Right lobe of liver (tissue), 6 donors: ENCODE measurements around the gene MAL. TPM values are rescaled to one million over a fixed set of nuclear protein-coding genes. Genes with fewer than 3 reads are reported as not detected.

ENCODE experiments used
- ATAC-seq, 4 donors: fragments of 200-7000 bp; cut with Tn5 transposase; one replicate each; pipeline ENCODE4 v1.9.1; 2020; ENCODE audit warnings: mild to moderate bottlenecking in 4 of 4, moderate library complexity in 4 of 4
- DNase-seq, 3 donors: peaks; one replicate each; pipeline ENCODE4 v3.0.0-alpha.2; 2020
- H3K27ac ChIP-seq, 3 donors: fragments of 200-600 bp; one replicate each; pipeline ENCODE4 v1.8.0; 2022
- H3K27me3 ChIP-seq, 2 donors: fragments of 200-600 bp; one replicate each; pipeline ENCODE4 v1.8.0; 2022
- H3K36me3 ChIP-seq, 4 donors: fragments of 200-600 bp; sonication (generic) in 1 of 4; one replicate each; pipeline versions ENCODE4 v1.5.1 to v1.8.0; 2017 to 2022; ENCODE audit warnings: control low read depth in 1 of 4
- H3K4me1 ChIP-seq, 4 donors: fragments of 200-600 bp; sonication (generic) in 1 of 4; one replicate each; pipeline versions ENCODE4 v1.5.1 to v1.8.0; 2017 to 2022; ENCODE audit warnings: control low read depth in 1 of 4
- H3K4me3 ChIP-seq, 3 donors: fragments of 200-600 bp; one replicate each; pipeline ENCODE4 v1.8.0; 2022
- H3K9me3 ChIP-seq, 4 donors: fragments of 200-600 bp; sonication (generic) in 1 of 4; one replicate each; pipeline versions ENCODE4 v1.5.1 to v1.8.0; 2017 to 2022; ENCODE audit warnings: control low read depth in 1 of 4
- POLR2A ChIP-seq: fragments of 450-650 bp; IDR thresholded peaks from one replicate; pipeline ENCODE4 v1.6.1; 2017; ENCODE audit warnings: antibody characterized with exemption, mild to moderate bottlenecking
- WGBS: methylation state at CpG from one replicate; pipeline ENCODE4 v1.1.6; 2018; ENCODE audit warnings: low coverage, low lambda C conversion rate; ENCODE audit not compliant: insufficient coverage; ENCODE audit errors: missing lambda C conversion rate; 5-methylcytosine and 5-hydroxymethylcytosine counted together
- intact Hi-C, 2 donors: fragments of 100-400 bp; cut with DNase I; formaldehyde crosslinking; loops; one replicate each; pipeline versions ENCODE4 v1.11.2 to v1.14.1; 2022
- total RNA-seq, 6 experiments: library from RNA; depleted of rRNA in 2 of 6; stranded (reverse); fragments of >200 nt in 2 of 6; fragmentation: NEBNext Ultra II Directional in 3 of 6; extraction: Animal tissue kit (Norgen Biotek cat#: 25700) in 3 of 6; gene quantifications; one replicate each; pipeline versions ENCODE4 v1.1.0 to v1.2.4, GENCODE V29; 2016 to 2023
- TF ChIP-seq, protein P1 (sequence below), 4 donors: fragments of 200-600 bp in 3 of 4; fragments of 450-650 bp in 1 of 4; IDR thresholded peaks; one replicate each; pipeline versions ENCODE4 v1.5.1 to v1.8.0; 2016 to 2022; ENCODE audit warnings: antibody characterized with exemption in 4 of 4, mild to moderate bottlenecking in 2 of 4
- donor health status: DM: no; HTN: yes; CAD: no.
- donor health status: DM: no; HTN: no; CAD: no.
- donor health status: DM: no; HTN: no; CAD: no.
- donor health status: DM: no; HTN: yes; CAD: no.
- donor health status: DM: no; HTN: yes; CAD: no.

The MAL gene
- total RNA-seq, 6 experiments from 2014 or later: 0.24 TPM; not detected in 5

DNA sequence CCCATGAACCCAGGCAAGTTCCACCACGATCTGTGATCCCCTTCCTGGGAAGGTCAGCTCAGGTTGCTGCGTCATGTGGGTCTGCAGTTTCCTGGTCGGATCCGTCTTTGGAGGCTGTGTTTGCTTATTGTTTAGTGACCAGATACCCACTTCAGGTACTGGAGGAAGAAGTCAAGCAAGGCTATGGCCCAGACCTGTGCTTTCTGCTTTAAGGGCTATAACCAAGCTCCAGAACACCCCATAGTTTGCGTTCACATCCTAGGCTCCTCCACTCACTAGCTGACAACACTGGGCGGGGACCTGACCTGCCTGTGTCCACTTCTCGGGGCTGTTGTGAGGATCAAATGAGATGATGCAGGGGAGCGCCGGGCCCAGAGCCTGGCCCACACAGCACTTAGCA lies 44.0 kb downstream of the MAL start:
- H3K27ac ChIP-seq: no peak overlapping the region
- 50% methylated on average over 9 of the region's 9 CpGs for whole genome bisulfite sequencing

DNA sequence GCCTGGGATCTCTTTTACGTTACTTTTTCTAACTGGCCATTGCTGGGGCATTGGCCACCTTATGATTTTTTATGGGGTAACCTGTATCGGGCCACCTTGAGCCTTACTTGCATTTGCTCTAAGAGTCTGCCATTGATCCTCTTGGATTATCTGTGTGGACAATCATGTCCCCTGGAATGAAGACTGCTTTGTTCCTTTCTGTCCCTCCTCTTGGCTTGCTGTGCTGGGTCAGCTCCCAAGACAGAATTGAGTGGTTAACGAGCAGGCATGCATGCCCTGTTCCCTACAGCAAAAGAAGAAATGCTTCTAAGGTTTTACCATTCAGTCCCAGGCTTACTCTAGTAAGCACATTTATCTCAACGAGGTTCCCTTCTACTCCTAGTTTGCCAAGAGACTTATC lies 46.3 kb downstream of the MAL start:
- DNase-seq: no peak
- WGBS: 59% methylated on average over 4 of the region's 4 CpGs
- TF ChIP-seq, protein P1, sequence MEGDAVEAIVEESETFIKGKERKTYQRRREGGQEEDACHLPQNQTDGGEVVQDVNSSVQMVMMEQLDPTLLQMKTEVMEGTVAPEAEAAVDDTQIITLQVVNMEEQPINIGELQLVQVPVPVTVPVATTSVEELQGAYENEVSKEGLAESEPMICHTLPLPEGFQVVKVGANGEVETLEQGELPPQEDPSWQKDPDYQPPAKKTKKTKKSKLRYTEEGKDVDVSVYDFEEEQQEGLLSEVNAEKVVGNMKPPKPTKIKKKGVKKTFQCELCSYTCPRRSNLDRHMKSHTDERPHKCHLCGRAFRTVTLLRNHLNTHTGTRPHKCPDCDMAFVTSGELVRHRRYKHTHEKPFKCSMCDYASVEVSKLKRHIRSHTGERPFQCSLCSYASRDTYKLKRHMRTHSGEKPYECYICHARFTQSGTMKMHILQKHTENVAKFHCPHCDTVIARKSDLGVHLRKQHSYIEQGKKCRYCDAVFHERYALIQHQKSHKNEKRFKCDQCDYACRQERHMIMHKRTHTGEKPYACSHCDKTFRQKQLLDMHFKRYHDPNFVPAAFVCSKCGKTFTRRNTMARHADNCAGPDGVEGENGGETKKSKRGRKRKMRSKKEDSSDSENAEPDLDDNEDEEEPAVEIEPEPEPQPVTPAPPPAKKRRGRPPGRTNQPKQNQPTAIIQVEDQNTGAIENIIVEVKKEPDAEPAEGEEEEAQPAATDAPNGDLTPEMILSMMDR (IDR thresholded peaks at IDR 0.05): no peak
- no peak for TF ChIP-seq POLR2A

More for the DNA sequence above, 44.0 kb downstream of the MAL start:
- ATAC-seq: no peak
- TF ChIP-seq, protein P1 (IDR thresholded peaks at IDR 0.05): no peak
- no peak for TF ChIP-seq POLR2A
- H3K4me3 ChIP-seq: no peak overlapping the region
- H3K4me1 ChIP-seq: no peaks in the 10 kb centered on the region
- H3K27me3 ChIP-seq: no peaks in the 10 kb centered on the region
- DNase-seq: no peak
- H3K9me3 ChIP-seq: no peaks in the 10 kb centered on the region
- no peaks in the 10 kb centered on the region for H3K36me3 ChIP-seq
- intact Hi-C loops: no loop called here

DNA sequence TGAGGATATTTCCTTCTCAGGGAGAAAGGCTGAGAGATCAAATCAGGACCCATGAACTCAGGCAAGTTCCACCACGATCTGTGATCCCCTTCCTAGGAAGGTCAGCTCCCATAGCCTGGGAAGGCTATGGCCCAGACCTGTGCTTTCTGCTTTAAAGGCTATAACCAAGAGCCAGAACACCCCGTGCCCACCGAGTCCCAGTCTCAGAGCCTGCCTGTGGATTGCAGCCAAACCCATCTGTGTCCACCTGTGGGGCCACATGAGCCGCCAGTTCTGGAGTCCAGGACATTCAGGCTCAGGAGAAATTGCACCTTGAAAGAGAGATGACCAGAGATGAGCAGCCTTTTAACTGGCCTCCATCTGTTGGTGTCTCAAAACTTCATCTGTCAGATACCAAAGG lies 46.9 kb downstream of the MAL start:
- Histone ChIP-seq H3K27ac (no peak overlapping the region), H3K4me1 (peaks cover 0 to 8% (median 3%) of the 10 kb centered on the region in 4 donors), H3K9me3 (no peaks in the 10 kb centered on the region), H3K27me3 (no peaks in the 10 kb centered on the region), H3K36me3 (no peaks in the 10 kb centered on the region), H3K4me3 (no peak overlapping the region)
- intact Hi-C loops: no loop called here
- ATAC-seq (no peak), DNase-seq (no peak)
- no peak for TF ChIP-seq POLR2A
- TF ChIP-seq, protein P1 (IDR thresholded peaks at IDR 0.05): no peak
- 54% methylated on average over 1 of the region's 4 CpGs for WGBS

More for the DNA sequence above, 46.3 kb downstream of the MAL start:
- no peaks in the 10 kb centered on the region for H3K27me3 ChIP-seq
- intact Hi-C loops: no loop called here
- H3K9me3 ChIP-seq: no peaks in the 10 kb centered on the region
- no peak overlapping the region for H3K27ac ChIP-seq
- no peak overlapping the region for H3K4me3 ChIP-seq
- no peak for ATAC-seq
- peaks cover 0 to 4% (median under 1%) of the 10 kb centered on the region in 4 donors for H3K4me1 ChIP-seq
- H3K36me3 ChIP-seq: no peaks in the 10 kb centered on the region

DNA sequence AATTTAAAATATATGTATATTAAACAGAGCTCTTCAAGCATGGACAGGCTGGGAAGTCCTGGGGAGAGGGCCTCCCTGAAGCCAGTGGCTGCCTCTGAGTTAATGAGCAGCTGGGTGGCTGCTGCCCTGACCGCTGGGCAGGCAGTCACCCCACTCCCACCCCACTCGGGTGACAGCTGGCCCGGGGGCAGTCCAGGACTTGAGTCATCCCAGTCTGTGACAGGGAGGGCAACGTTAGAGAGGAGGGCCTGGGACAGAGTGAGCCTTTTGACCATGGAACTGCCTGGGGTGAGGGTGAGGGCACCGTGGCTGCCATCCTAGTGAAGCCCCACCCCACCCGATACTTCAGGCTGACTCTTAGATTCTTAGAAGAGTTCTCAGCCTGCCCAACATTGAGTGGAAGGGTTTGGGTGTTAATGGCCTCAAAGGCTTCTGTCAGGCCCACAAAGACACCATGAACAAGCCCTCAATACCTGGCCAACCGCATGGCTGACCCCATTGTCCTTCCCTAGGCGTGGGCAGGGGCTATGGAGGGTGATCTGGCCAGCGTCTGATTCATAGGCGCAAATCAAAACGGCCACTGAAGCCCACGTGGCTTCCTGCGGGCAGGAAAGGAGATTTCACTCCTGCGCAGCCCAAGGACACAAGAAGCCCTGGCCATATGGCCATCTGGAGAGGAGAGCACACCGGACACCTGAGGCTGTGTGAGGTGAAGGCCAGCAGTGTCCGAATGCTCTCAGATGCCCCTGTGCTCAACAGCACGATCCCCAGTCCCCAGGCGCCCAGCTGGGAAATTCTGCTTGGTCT lies 48.6 kb downstream of the MAL start:
- Histone ChIP-seq H3K36me3 (no peaks in the 10 kb centered on the region), H3K27me3 (no peaks in the 10 kb centered on the region), H3K9me3 (no peaks in the 10 kb centered on the region), H3K27ac (no peak overlapping the region), H3K4me1 (peaks cover 0 to 8% (median 3%) of the 10 kb centered on the region in 4 donors), H3K4me3 (no peak overlapping the region)
- intact Hi-C loops: no loop called here
- TF ChIP-seq, protein P1 (IDR thresholded peaks at IDR 0.05): no peak
- no peak for TF ChIP-seq POLR2A
- DNase-seq (no peak), ATAC-seq (no peak)
- WGBS: 40% methylated on average over 1 of the region's 18 CpGs
